GM19238 (cell line): ENCODE data around the gene GNAL.
"Not testable (repeated sequence)": the region's sequence is repeated elsewhere in the genome, so short reads cannot be mapped to it uniquely, and the experiment has no call there.

Source experiments
- DNase-seq: peaks from one replicate; pipeline ENCODE4 v3.0.0; 2011; ENCODE audit warnings: low spot score; ENCODE audit not compliant: insufficient read length

GNAL gene

DNA sequence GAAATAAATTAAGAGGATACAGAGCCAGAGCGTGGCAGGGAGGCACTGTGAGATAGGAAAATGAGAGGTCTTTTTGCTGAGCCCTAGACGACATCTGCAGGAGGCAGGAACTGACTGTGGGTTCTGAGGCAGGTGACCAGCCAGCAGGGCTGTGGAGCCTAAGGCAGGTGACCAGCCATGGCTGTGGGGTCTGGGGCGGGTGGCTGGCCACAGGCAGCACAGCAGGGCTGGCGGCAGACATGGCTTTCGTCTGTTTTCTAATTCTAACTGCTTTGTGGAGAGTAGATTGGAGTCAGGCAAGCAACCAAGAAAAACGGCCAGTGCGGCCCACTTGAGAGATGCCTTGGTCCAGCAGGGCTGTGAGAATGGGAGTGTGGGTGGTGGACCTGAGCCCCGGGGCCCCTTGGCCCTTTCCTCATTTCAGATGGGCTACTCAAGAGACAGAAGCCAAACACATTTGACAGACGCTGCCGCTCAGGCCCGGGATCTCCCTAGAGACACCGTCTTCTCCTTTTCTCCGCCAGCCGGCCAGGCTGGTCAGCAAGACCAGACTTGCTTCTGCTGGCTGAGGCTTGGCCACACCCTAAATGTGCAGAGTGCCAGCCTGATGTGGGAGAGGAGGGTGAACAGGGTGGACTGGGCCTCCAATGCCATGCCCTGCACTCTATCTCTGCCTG, 19.7 kb upstream of the GNAL start:
- DNase-seq: no peak

DNA sequence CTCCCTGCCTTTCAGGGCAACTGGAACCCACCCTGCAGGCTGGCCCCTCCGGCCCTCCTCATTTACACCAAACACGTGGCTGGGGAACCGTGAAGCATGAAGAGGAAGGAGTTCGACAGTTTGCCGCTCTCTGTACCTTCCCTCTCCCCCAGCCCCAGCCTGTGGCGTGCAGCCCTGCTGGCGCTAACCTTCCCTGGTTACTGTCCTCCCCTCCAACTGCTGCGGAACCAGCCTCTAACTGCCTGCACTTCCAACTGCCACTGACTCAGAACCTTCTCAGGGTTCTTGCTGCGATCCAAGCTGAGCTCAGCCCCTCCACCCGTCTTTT, 19.2 kb upstream of the GNAL start:
- no peak for DNase-seq

DNA sequence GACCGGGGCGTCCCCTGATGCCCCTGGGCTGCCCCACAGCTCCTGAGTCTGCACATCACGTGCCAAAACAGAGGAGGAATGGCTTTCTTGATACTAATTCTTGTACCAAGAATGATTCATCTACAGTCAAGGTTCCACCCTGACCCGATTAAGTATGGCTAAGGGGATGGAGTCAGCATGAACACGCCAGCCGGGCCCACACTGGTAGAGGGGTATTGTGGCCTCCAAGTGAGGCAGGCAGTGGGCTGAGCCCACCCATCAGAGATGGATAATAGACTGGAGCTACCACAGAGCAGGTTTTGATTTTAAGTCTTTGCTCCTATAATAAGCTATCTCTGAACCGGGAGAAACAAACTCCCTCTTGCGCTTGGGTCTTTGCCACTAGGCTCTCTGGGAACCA, 17.9 kb upstream of the GNAL start:
- no peak for DNase-seq

DNA sequence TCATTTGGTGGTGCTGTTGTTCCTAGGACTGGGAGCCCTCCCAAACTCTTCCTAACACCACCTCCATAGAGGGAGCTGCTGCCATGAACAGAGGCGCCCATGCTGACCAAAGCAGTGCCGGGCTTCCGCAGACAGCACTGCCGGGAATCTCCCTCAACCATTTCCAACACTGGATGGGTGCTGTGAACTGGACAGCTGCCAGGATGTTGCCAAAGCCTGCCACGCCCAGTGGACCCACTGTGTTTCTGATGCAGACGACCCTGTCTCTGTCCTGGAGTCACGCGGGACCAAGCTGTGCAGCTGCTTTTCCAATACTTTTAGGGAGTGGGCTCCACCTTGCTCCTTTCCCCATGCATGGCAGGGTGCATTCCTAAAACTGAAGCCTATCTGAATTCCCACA, 16.9 kb upstream of the GNAL start:
- DNase-seq: no peak

DNA sequence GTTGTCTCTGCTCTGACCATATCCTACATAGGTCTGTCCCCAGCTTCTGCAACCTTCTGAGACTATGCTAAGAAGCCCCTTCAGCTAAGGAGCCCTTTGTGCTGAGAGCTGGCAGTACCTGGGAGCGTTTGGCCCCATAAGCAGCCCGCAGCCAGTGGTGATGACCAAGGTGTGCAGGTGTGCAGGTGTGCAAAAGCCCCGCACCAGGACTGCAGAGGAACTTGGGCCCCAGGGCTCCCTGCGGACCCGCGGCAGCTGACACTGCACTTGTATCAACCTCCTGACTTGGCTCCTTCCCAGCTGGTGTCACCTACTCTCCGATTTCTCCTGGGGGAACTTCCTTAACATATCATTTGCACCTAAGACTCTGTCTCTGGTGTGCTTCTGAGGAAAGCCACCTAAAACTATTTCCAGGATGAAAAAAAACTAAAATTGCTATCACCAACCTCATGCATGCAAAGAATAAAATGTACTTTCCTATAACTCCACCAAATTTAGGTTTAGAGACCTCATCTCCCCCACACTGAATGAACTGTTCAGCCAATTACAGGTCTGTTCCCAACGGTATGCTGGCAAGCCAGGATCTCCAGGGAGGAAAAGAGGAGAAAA, 16.1 kb upstream of the GNAL start:
- DNase-seq: no peak

DNA sequence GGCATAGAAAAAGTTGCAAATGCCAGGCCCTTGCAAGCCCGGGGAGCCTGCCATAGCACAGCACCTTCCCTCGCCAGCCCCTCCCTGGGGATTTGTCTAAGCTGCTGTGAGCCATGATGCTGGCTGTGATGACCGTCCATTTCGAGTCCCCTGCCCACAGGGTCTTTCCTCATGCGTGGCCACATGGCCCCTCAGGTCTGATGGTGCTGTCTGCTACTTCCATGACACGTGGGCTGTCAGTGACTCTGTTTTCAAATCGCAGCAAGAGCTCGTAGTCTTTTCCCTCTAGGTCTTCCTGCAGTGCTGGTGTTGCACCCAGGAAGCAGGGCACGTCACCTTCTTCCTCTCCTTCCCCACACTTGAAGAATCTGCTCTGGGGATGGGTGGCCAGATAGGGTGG, 15.5 kb upstream of the GNAL start:
- no peak for DNase-seq

DNA sequence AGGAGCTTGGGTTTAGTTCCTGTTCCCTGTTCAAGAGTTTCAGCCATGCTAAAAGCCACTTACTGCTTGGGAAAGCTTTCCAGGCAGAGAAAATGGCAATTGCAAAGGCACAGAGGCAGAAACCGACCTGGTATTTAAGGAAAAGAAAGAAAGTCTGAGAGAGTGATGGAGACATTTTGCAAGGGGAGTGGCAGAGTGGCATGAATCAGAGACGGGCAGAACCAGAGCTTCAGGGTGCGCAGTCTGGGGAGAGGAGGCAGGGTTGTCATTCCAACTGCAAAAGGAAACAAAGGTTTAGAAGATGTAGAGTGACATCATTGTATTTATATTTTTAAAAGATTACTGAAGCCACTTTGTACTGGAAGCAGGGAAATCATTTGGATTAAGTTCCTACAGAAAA, 14.9 kb upstream of the GNAL start:
- DNase-seq: no peak

DNA sequence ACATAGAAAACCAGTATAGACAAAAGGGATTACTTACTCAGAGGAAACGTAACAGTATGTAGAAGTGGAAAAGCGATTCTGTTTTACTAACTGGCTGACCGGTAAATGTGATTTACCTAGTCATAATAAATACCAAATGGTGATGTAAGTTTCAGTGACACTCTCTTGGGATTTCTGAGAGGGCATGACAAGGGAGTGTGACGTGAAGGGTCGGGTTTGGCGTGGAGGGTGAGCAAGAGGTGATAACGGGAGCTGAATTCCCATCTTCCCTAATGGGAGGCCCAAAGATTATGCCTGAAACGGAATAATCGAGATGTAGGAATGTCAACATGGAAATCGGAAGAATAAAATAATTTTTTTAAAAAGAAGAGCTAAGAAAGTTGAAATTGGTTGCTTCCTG, 12.7 kb upstream of the GNAL start:
- DNase-seq: no peak

DNA sequence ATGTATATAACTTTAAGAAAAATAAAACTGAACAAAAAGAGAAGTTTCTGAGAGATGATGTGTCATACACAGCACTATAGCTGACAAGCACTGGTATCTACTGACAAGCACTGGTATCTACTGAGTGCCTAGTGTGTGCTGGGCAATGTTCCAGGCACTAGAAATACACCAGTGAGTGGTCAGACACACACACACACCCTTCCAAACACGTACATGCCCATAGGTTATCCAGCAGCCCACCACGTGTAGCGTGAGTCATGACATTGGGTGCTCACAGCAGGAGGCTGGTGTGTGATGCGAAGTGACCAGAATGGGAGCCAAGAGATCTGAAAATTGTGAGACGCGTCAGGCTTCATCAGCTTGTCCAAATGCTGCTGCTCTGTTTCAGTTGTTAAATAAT, 12.2 kb upstream of the GNAL start:
- no peak for DNase-seq

DNA sequence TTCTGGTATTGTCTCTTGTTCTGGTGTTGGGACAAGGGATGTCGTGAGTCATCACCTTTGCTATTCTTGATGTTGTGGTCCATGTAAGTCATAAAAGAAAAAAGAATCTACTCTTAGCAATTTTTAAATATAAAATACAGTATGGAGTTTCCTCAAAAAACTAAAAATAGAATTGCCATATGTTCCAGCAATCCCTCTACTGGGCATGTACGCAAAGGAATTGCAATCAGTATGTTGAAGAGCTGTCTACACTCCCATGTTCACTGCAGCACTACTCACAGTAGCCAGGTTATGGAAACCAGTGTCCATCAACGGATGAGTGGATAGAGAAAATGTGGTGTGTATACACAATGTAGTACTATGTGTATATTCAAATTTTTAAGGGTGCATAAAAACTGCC, 10.9 kb upstream of the GNAL start:
- DNase-seq: no peak

DNA sequence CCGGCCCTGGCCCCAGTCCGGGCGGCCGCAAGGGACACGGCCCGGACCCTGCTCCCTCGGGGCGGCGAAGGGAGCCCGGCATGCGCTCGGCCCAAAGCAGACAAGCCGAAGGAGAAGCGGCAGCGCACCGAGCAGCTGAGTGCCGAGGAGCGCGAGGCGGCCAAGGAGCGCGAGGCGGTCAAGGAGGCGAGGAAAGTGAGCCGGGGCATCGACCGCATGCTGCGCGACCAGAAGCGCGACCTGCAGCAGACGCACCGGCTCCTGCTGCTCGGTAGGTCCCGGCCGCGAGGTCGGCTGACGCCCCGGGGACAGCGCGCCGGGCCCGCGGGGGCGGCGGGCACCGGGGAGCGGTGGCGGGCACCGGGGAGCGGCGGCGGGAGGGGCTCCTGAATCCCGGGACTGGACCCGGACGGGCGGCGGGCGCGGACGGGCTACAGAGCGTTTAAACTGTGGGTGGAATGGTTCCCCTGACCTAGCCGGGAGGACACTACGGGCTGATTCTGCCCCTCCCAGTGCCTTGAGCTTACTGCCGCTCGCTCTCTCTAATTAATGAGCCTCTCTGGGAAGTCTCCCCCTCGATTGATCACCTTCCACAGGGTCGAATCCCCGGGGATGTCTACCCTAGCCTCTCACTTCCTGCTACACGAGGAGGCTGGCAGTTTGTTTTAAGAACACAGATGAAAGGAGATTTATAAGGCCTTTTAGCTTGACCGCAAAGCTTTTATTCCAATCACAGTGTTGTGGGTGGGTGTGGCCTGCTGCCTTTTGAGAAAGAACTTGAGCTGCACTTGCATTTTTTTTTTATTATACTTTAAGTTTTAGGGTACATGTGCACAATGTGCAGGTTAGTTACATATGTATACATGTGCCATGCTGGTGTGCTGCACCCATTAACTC, 853 bp downstream of the GNAL start:
- no peak for DNase-seq

DNA sequence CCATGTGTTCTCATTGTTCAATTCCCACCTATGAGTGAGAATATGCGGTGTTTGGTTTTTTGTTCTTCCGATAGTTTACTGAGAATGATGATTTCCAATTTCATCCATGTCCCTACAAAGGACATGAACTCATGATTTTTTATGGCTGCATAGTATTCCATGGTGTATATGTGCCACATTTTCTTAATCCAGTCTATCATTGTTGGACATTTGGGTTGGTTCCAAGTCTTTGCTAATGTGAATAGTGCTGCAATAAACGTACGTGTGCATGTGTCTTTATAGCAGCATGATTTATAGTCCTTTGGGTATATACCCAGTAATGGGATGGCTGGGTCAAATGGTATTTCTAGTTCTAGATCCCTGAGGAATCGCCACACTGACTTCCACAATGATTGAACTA, 1.6 kb downstream of the GNAL start:
- not testable (repeated sequence) for DNase-seq

DNA sequence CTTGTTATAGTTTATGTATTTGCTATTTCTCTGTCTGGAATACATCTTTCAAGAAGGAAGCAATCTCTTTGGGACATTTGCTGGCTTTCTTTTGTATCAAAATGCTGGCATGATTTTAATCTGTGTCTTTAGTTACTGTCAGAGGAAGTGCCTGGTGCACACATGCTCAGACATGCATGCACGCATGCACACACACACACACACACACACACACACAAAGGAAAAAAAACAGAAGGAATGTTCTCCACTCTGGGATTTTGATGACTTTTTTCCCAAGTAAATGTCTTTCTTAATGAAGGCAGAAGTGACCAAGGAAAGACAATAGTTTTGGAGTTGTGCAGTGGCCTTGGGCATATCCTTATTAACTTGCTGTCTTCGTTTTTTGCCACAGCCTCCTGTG, 6.7 kb downstream of the GNAL start:
- no peak for DNase-seq

DNA sequence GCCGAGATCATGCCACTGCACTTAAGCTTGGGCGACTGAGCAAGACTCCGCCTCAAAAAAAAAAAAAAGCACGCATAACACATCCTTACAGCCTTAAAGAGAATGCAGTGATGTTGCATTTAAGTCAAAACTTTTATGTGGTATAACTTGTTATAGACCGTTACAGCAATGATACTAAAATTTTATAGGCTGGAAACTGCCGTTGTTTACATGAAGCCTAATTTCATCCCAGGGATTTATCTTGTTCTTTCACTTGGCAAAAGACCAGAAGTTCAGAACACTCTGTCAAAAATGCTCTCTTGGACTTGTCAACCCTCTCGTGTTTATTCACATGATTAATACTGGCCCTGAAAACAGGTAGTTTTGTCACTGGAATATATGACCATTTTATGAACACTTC, 7.4 kb downstream of the GNAL start:
- DNase-seq: no peak

DNA sequence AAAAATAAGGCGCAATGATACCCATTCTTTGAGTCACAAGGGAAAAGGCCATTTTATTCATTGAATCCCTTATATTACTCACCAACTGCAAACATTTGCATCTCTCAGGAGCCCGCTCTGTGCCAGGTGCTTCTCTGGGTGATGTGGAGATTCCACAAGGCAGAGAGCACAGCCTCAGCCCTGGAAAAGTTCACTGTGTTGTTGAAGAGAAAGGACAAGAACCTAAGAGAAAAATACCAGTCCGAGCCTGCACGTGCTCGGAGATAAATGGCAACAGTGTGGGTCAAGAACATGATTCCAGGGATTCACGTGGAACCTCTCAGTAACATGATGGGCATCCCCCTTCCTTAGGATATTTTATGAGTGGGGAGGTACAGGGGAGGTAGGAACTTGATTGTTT, 11.8 kb downstream of the GNAL start:
- DNase-seq: no peak

DNA sequence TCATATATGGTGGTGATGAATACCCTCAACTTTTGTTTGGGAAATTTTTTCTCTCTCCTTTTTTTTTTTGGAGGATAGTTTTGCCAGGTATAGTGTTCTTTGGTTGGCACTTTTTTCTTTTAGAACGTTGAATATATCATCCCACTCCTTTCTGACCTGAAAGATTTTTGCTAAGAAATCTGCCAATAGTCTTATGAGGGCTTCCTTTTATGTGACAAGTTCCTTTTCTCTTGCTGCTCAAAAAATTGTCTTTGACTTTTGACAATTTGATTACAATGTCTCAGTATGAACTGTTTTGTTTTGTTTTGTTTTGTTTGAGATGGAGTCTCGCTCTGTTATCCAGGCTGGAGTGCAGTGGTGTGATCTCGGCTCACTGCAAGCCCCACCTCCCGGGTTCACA, 21.5 kb downstream of the GNAL start:
- DNase-seq: no peak

DNA sequence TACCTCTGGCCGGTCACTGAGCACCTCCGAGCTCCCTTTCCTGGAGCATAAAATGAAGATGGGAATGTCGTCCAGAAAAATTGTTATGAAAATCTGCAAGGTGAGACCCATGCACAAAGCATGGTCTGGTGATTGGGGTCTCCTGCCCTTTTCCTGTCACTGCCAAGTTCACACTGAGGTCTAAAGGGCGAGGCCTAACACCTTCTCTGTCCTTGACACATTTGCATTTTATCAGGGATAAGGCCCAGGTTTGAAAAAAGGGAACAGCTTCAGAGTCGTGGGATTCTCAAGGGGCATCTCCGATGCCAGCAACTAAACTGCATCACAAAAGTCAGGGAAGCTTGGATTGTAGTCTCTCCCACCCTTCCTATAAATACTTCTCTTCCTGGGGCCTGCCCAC, 24.7 kb downstream of the GNAL start:
- DNase-seq: no peak

DNA sequence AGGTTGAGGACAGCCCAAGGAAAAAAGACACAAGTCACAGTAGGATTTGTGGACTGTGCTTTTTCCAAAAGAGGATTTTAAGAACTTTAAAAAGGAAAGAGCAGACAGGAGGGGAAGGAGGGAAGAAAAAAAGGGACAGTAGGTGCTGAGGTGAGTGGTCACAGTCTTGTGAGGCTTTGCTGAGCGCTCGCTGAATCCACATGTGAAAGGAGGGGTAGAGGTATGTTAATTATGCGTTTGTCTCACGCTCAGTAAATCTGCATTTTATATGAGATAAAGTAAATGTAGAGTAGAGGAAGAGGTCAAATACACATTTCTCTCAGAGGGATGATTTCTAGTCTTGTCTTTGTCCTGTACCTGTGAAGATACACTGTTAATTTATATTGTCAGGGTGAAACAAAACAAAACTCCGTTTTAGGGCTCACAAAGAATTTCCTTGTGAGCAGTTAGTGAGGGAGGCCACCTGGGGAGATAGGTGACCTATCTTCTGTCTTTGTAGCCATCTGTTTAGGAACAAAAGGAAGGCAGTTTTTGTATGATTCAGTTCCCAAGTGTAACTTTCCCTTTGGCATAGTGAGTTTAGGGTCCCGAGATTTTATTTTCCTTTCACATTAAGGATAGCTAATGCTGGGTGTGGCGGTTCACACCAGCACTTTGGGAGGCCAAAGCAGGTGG, 25.3 kb downstream of the GNAL start:
- DNase-seq: no peak

DNA sequence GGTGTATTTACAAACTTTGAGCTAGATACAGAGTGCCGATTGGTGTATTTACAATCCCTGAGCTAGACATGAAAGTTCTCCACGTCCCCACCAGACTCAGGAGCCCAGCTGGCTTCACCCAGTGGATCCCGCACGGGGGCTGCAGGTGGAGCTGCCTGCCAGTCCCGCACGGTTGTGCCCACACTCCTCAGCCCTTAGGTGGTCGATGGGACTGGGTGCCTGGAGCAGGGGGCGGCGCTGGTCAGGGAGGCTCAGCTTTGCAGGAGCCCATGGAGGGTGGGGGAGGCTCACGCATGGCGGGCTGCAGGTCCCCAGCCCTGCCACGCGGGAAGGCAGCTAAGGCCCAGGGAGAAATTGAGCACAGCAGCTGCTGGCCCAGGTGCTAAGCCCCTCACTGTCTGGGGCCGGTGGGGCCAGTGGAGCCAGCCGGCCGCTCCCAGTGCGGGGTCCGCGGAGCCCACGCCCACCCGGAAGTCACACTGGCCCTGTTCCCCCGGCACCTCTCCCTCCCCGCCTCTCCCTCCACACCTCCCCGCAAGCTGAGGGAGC, 27.8 kb downstream of the GNAL start:
- not testable (repeated sequence) for DNase-seq

DNA sequence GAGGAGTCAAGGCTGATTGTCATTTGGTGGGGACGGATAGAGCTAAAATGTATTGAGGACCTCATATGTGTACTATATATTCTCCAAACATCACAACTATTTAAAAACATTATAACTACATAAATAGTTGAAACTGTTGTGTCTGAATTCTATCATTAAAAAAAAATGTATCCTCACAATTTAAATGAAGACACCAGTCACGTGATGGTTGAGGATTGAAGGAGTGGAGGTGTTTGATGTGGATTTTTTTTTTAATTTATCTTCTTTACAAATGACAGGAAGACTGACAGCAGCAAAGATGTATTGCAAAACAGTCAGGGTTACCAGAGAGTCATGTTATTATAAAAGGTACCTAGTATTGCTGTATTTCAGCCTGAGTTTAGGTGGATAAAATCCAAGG, 30.0 kb downstream of the GNAL start:
- no peak for DNase-seq

DNA sequence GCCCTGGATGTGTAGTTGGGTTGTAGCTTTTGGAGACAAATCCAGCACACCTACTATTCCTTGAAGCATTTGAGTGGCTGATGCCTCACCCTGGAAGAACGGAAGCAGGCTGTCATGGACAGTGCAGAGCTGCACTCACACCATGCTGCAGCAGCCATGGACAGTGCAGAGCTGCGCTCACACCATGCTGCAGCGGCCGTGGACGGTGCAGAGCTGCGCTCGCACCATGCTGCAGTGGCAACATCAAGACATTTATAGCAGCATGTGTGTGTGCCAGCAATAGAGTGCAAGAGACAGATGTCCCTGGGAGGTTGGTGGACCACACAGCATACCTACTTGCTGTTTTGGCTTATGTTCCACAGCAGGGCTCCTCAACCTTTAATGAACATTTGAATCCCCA, 30.6 kb downstream of the GNAL start:
- no peak for DNase-seq

DNA sequence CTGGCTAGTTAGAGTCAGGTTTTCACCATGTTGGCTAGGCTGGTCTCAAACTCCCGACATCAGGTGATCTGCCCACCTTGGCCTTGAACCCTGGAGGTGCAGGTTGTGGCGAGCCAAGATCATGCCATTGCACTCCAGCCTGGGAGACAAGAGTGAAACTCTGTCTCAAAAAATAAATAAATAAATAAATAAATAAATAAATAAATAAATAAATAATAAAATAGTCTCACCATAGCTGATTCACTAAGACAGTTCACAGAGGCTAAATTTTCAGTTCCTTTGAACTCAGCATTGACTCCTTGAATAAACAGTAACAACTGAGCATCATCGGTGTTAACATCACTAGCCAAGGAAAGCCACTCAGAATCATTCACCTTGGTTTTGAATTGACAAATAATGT, 32.7 kb downstream of the GNAL start:
- DNase-seq: no peak
